Measurements from ENCODE around the gene ZGRF1.
"Not testable (repeated sequence)": the region's sequence is repeated elsewhere in the genome, so short reads cannot be mapped to it uniquely, and the experiment has no call there.

ZGRF1 gene

DNA sequence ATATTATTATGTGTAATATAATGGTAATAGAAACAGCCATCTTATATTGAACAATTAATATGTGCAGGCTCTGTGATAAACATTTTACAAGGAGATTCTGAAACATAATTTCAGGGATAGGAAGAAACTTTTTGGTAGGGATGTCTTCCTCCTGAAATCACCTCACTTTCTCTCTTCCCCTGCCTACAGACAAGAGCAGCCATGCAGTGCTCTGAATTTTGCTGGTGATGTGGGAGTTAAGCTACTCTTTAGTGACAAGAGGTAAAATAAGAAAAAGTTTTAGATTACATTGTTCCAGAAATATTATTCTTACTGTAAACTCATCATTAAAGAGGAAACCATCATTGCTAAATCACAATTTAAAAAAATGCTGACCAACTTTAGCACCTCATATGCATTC, 36.4 kb upstream of the ZGRF1 start:
- no peak overlapping the region for H3K4me3 ChIP-seq (replicated peaks; ENCODE audit: low read depth, low read length)
- no peak for DNase-seq (ENCODE audit: extremely low read depth, low read depth)
- TF ChIP-seq, protein P1, sequence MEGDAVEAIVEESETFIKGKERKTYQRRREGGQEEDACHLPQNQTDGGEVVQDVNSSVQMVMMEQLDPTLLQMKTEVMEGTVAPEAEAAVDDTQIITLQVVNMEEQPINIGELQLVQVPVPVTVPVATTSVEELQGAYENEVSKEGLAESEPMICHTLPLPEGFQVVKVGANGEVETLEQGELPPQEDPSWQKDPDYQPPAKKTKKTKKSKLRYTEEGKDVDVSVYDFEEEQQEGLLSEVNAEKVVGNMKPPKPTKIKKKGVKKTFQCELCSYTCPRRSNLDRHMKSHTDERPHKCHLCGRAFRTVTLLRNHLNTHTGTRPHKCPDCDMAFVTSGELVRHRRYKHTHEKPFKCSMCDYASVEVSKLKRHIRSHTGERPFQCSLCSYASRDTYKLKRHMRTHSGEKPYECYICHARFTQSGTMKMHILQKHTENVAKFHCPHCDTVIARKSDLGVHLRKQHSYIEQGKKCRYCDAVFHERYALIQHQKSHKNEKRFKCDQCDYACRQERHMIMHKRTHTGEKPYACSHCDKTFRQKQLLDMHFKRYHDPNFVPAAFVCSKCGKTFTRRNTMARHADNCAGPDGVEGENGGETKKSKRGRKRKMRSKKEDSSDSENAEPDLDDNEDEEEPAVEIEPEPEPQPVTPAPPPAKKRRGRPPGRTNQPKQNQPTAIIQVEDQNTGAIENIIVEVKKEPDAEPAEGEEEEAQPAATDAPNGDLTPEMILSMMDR (IDR thresholded peaks at IDR 0.05; ENCODE audit: low read depth, low read length, missing control alignments) = no peak

DNA sequence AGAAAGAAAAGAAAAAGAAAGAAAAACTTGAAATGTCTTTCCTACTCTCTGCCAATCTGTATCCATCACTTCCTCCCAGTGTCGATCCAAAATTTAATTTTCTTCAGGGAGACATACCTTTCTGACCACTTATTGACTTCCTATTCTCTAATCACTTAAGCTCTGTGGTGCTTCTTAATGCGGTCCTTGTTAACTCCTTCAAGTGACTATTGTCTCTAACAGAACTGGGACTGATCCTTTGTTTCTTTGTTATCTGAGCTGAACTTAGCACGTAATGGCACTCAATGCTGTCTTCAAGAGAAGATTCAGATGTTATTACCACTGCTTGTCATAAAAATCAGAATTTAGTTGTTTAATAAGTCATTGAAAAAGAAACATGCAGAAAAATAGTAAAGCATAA, 31.4 kb upstream of the ZGRF1 start:
- TF ChIP-seq, protein P1 (IDR thresholded peaks at IDR 0.05; ENCODE audit: low read depth, low read length, missing control alignments) = no peak
- no peak for DNase-seq (ENCODE audit: extremely low read depth, low read depth)
- no peak overlapping the region for H3K4me3 ChIP-seq (replicated peaks; ENCODE audit: low read depth, low read length)

DNA sequence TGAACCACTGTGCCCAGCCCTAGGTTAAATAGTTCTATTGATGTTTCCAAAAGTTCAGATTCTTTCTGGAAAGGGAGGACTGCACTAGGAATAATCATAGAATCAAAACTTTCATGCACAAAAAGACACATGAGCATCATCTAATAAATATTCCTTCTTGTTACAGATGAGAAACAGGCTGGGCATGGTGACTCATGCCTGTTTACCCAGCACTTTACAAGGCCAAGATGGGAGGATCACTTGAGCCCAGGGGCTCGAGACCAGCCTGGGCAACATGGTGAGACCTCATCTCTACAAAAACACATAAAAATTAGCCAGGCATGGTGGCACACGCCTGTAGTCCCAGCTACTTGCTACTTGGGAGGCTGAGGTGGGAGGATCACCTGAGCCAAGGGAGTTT, 27.9 kb upstream of the ZGRF1 start:
- DNase-seq (ENCODE audit: extremely low read depth, low read depth) = no peak
- TF ChIP-seq, protein P1 (IDR thresholded peaks at IDR 0.05; ENCODE audit: low read depth, low read length, missing control alignments) = no peak
- no peak overlapping the region for H3K4me3 ChIP-seq (replicated peaks; ENCODE audit: low read depth, low read length)

DNA sequence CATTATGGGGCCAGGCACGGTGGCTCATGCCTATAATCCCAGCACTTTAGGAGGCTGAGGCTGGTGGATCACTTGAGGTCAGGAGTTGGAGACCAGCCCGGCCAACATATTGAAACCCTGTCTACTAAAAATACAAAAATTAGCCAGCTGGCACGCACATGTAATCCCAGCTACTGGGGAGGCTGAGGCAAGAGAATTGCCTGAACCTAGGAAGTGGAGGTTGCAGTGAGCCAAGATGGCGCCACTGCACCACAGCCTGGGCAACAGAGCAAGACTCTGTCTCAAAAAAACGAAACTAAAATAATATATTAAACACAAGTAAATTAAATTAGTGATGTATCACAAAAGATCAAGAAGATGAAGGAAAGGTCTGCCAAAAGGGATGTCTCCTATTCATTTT, 19.4 kb upstream of the ZGRF1 start:
- H3K4me3 ChIP-seq (replicated peaks; ENCODE audit: low read depth, low read length); DNase-seq (ENCODE audit: extremely low read depth, low read depth): not testable (repeated sequence)

DNA sequence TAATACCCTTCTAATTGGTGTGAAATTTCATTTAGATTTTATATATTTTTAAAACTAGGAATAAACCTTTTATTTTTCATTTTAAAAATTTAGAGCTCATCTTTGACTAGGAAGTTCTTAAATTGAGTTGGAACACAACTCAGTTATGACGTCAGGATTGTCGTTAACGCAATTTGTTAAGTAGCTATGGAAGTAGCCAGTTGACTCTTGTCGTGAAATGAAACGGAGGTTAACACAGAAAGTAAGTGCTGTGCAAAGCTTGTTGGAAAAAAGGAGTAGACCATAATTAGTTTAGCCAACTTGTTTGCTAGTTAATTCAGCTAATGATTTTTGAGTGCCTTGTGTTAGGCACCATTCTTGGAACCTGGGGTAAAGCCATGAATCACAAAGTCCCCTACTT, 18.6 kb upstream of the ZGRF1 start:
- DNase-seq (ENCODE audit: extremely low read depth, low read depth) = no peak
- no peak overlapping the region for H3K4me3 ChIP-seq (replicated peaks; ENCODE audit: low read depth, low read length)
- TF ChIP-seq, protein P1 (IDR thresholded peaks at IDR 0.05; ENCODE audit: low read depth, low read length, missing control alignments) = no peak

DNA sequence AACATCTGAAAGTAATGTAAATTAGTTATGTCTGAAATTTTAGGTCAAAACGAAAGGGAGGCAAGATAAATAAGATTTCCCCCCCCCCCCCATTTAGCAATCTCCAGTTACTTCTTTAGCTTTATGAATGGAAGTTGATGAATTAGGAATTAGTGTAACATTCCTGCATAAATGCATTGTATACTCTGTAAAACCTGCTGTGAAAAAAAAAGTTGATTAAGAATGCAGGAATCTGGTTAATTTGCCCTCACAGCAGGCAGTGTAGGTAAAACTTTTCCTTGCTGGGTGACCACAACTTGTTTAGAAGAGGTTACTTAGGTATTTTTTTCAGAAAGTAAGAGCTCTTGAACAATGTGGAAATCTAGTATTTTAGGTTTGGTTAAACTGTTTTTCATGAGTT, 15.5 kb upstream of the ZGRF1 start:
- H3K4me3 ChIP-seq (replicated peaks; ENCODE audit: low read depth, low read length) = no peak overlapping the region
- TF ChIP-seq, protein P1 (IDR thresholded peaks at IDR 0.05; ENCODE audit: low read depth, low read length, missing control alignments) = no peak
- DNase-seq (ENCODE audit: extremely low read depth, low read depth) = no peak

DNA sequence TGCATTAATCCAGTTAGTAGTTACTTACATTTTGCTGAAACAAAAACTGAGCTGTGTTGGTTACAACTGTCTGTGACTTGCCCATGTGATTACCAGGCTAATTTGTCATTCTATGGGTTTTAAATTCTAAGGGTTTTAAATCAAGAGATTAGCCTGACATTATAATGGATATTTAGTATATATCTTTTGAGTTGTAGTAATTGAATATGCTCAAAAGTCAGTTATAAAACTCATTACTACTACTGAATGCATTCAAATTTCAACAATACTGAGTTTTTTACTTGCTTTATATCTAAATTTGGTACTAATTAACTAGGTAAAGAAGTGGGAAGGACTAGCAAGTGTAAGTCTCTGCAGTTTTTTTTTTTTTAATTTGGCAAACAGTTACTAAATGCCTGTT, 14.9 kb upstream of the ZGRF1 start:
- TF ChIP-seq, protein P1 (IDR thresholded peaks at IDR 0.05; ENCODE audit: low read depth, low read length, missing control alignments) = no peak
- no peak overlapping the region for H3K4me3 ChIP-seq (replicated peaks; ENCODE audit: low read depth, low read length)
- no peak for DNase-seq (ENCODE audit: extremely low read depth, low read depth)

Data from HFF-Myc (cell line).